T-helper 2 cell (primary cell): ENCODE measurements around the gene MAN1B1.
"Not testable (repeated sequence)": the region's sequence is repeated elsewhere in the genome, so short reads cannot be mapped to it uniquely, and the experiment has no call there.

ENCODE experiments used
- DNase-seq, 5 experiments: peaks; one replicate each; pipeline versions ENCODE4 v3.0.0 to v3.0.0-alpha.2; 2012 to 2022

Gene MAN1B1

GRCh38 chr9:137128862-137129455 is 42.2 kb downstream of the MAN1B1 start:
- DNase-seq, result peak in 1 of 5 experiments; percentile 42

- DNase-seq, result peak; percentile 79 to 95 (median 86)
Measured at GRCh38 chr9:137129456-137130175, 42.8 kb downstream of the MAN1B1 start.

GRCh38 chr9:137130176-137130755 is 43.5 kb downstream of the MAN1B1 start:
- no peak for DNase-seq

- DNase-seq, result no peak
Measured at GRCh38 chr9:137134191-137134590, 47.4 kb downstream of the MAN1B1 start.

GRCh38 chr9:137135154-137135553 is 48.4 kb downstream of the MAN1B1 start:
- not testable (repeated sequence) for DNase-seq

- no peak for DNase-seq
Measured at GRCh38 chr9:137136261-137136880, 49.6 kb downstream of the MAN1B1 start.

- DNase-seq, result no peak
Measured at GRCh38 chr9:137136881-137137607, 50.3 kb downstream of the MAN1B1 start.

GRCh38 chr9:137138058-137138721 is 51.4 kb downstream of the MAN1B1 start:
- no peak for DNase-seq

GRCh38 chr9:137138722-137139467 is 52.1 kb downstream of the MAN1B1 start, which contains the start of gene GRIN1:
TSS of gene GRIN1 (plus strand) at chr9:137139154. CDS start at chr9:137139487, 333 bp downstream.
- peak in 2 of 5 experiments; percentile 14 to 40 for DNase-seq

- DNase-seq, result no peak
Measured at GRCh38 chr9:137139468-137140150, 52.8 kb downstream of the MAN1B1 start.

GRCh38 chr9:137140151-137141012 is 53.6 kb downstream of the MAN1B1 start:
- no peak for DNase-seq

GRCh38 chr9:137141050-137141810 is 54.4 kb downstream of the MAN1B1 start:
- DNase-seq, result no peak

- no peak for DNase-seq
Measured at GRCh38 chr9:137141976-137142936, 55.5 kb downstream of the MAN1B1 start.

- no peak for DNase-seq
Measured at GRCh38 chr9:137143459-137143858, 56.7 kb downstream of the MAN1B1 start.

GRCh38 chr9:137145731-137146526 is 59.1 kb downstream of the MAN1B1 start:
- no peak for DNase-seq

- DNase-seq, result no peak
Measured at GRCh38 chr9:137146527-137146918, 59.7 kb downstream of the MAN1B1 start.
